H9 (cell line): ENCODE data around the gene RBMS3. TPM values are rescaled to one million over a fixed set of nuclear protein-coding genes. Genes with fewer than 3 reads are reported as not detected.

Source experiments
- DNase-seq: peaks from one replicate; pipeline ENCODE4 v3.0.0-alpha.2; 2017
- H2AFZ ChIP-seq: one replicate; pipeline ENCODE4 v1.6.1; 2013; ENCODE audit warnings: mild to moderate bottlenecking, low read length, control low read depth, moderate library complexity
- H2AK5ac ChIP-seq: 2 replicates; pipeline ENCODE4 v1.6.1; 2013; ENCODE audit warnings: low read length, control low read depth, mixed read lengths; ENCODE audit not compliant: insufficient read length
- H2BK120ac ChIP-seq: one replicate; pipeline ENCODE4 v1.6.1; 2013; ENCODE audit warnings: low read depth, mild to moderate bottlenecking, low read length, control low read depth, inconsistent platforms; ENCODE audit not compliant: poor library complexity, severe bottlenecking
- H2BK12ac ChIP-seq: 2 replicates; pipeline ENCODE4 v1.6.1; 2013; ENCODE audit warnings: low read length, control low read depth, mixed read lengths, low read depth; ENCODE audit not compliant: insufficient read length
- H2BK15ac ChIP-seq: 2 replicates; pipeline ENCODE4 v1.6.1; 2013; ENCODE audit warnings: low read depth, low read length, control low read depth
- H2BK20ac ChIP-seq: one replicate; pipeline ENCODE4 v1.6.1; 2013; ENCODE audit warnings: low read depth, mild to moderate bottlenecking, low read length, control low read depth, inconsistent platforms; ENCODE audit not compliant: poor library complexity, severe bottlenecking
- H2BK5ac ChIP-seq: 2 replicates; pipeline ENCODE4 v1.6.1; 2013; ENCODE audit warnings: low read length, control low read depth, mixed read lengths; ENCODE audit not compliant: insufficient read length
- H3K14ac ChIP-seq: 2 replicates; pipeline ENCODE4 v1.6.1; 2013; ENCODE audit warnings: low read length, control low read depth; ENCODE audit not compliant: insufficient read depth
- H3K18ac ChIP-seq: 2 replicates; pipeline ENCODE4 v1.6.1; 2013; ENCODE audit warnings: low read depth, mild to moderate bottlenecking, mixed read lengths, low read length, control low read depth; ENCODE audit not compliant: insufficient read length
- H3K23ac ChIP-seq: 2 replicates; pipeline ENCODE4 v1.6.1; 2013; ENCODE audit warnings: low read length, control low read depth, mixed read lengths, low read depth; ENCODE audit not compliant: insufficient read length
- H3K23me2 ChIP-seq: 2 replicates; pipeline ENCODE4 v1.6.1; 2013; ENCODE audit warnings: low read depth, mild to moderate bottlenecking, mixed read lengths, low read length, control low read depth; ENCODE audit not compliant: insufficient read length, poor library complexity, severe bottlenecking
- H3K27ac ChIP-seq: 2 replicates; pipeline ENCODE4 v1.5.1; 2013; ENCODE audit warnings: low read length, control low read depth, mixed read lengths, low read depth; ENCODE audit not compliant: insufficient read length
- H3K27me3 ChIP-seq: 2 replicates; pipeline ENCODE4 v1.6.1; 2013; ENCODE audit warnings: low read length, control low read depth, inconsistent platforms; ENCODE audit not compliant: insufficient read depth
- H3K4ac ChIP-seq: 2 replicates; pipeline ENCODE4 v1.6.1; 2013; ENCODE audit warnings: low read depth, mild to moderate bottlenecking, control low read depth, inconsistent platforms, low read length, moderate library complexity
- H3K4me1 ChIP-seq: 2 replicates; pipeline ENCODE4 v1.6.1; 2013; ENCODE audit warnings: low read length, control low read depth, inconsistent platforms; ENCODE audit not compliant: insufficient read depth
- H3K4me2 ChIP-seq: 2 replicates; pipeline ENCODE4 v1.6.1; 2013; ENCODE audit warnings: low read length, control low read depth, mixed read lengths; ENCODE audit not compliant: insufficient read length, insufficient read depth
- H3K56ac ChIP-seq: 2 replicates; pipeline ENCODE4 v1.6.1; 2013; ENCODE audit warnings: low read depth, mild to moderate bottlenecking, mixed read lengths, low read length, control low read depth; ENCODE audit not compliant: insufficient read length
- H3K79me1 ChIP-seq: 2 replicates; pipeline ENCODE4 v1.6.1; 2013; ENCODE audit warnings: low read depth, mild to moderate bottlenecking, moderate library complexity, low read length, control low read depth, inconsistent platforms; ENCODE audit not compliant: insufficient read depth, poor library complexity, severe bottlenecking
- H3K79me2 ChIP-seq: 2 replicates; pipeline ENCODE4 v1.6.1; 2013; ENCODE audit warnings: low read length, control low read depth, inconsistent platforms; ENCODE audit not compliant: insufficient read depth
- H3K9ac ChIP-seq: 2 replicates; pipeline ENCODE4 v1.6.1; 2013; ENCODE audit warnings: low read length, control low read depth, mixed read lengths; ENCODE audit not compliant: insufficient read length; ENCODE audit errors: extremely low read depth
- H3K9me3 ChIP-seq: one replicate; pipeline ENCODE4 v1.6.1; 2013; ENCODE audit warnings: low read depth, low read length, inconsistent platforms; ENCODE audit not compliant: control insufficient read depth
- H3T11ph ChIP-seq: one replicate; pipeline ENCODE4 v1.6.1; 2013; ENCODE audit warnings: mild to moderate bottlenecking, low read length, control low read depth, inconsistent platforms
- H4K20me1 ChIP-seq: one replicate; pipeline ENCODE4 v1.6.1; 2013; ENCODE audit not compliant: control insufficient read depth, insufficient read length, insufficient read depth
- H4K5ac ChIP-seq: 2 replicates; pipeline ENCODE4 v1.6.1; 2013; ENCODE audit warnings: low read depth, mild to moderate bottlenecking, mixed read lengths, low read length, control low read depth; ENCODE audit not compliant: insufficient read length
- H4K8ac ChIP-seq: replicated peaks from 2 replicates; pipeline ENCODE4 v1.6.1; 2013; ENCODE audit warnings: low read length, control low read depth, mixed read lengths, low read depth; ENCODE audit not compliant: insufficient read length
- H4K91ac ChIP-seq: 2 replicates; pipeline ENCODE4 v1.6.1; 2013; ENCODE audit warnings: low read depth, mild to moderate bottlenecking, moderate library complexity, mixed read lengths, low read length, control low read depth; ENCODE audit not compliant: insufficient read length
- H3K27ac Mint-ChIP-seq, 3 experiments: 2 replicates in 2 of 3; 3 replicates in 1 of 3; pipeline ENCODE4 v1.8.0; 2020 to 2021; ENCODE audit warnings: mixed read lengths in 3 of 3, mild to moderate bottlenecking in 1 of 3, moderate library complexity in 1 of 3
- H3K27me3 Mint-ChIP-seq: 2 replicates; pipeline ENCODE4 v1.8.0; 2021; ENCODE audit warnings: low read depth, mild to moderate bottlenecking, moderate library complexity, mixed read lengths
- H3K36me3 Mint-ChIP-seq, 3 experiments: 2 replicates in 2 of 3; 3 replicates in 1 of 3; pipeline ENCODE4 v1.8.0; 2020 to 2021; ENCODE audit warnings: low read depth in 3 of 3, mixed read lengths in 3 of 3; ENCODE audit not compliant: insufficient read depth in 1 of 3
- H3K4me1 Mint-ChIP-seq, 2 experiments: 2 replicates each; pipeline ENCODE4 v1.8.0; 2020; ENCODE audit warnings: mixed read lengths in 2 of 2
- H3K4me3 Mint-ChIP-seq, 2 experiments: 2 replicates in 1 of 2; 3 replicates in 1 of 2; pipeline ENCODE4 v1.8.0; 2020 to 2021; ENCODE audit warnings: mild to moderate bottlenecking in 2 of 2, mixed read lengths in 2 of 2, moderate library complexity in 1 of 2
- H3K9me3 Mint-ChIP-seq, 2 experiments: 2 replicates in 1 of 2; 3 replicates in 1 of 2; pipeline ENCODE4 v1.8.0; 2020; ENCODE audit warnings: mild to moderate bottlenecking in 2 of 2, mixed read lengths in 2 of 2, moderate library complexity in 1 of 2
- CTCF ChIP-seq: fragments of 200-600 bp; sonication (generic); conservative IDR thresholded peaks from 3 replicates; pipeline ENCODE4 v1.8.0; 2021; ENCODE audit warnings: antibody characterized with exemption, mild to moderate bottlenecking
- total RNA-seq: library from RNA; stranded (reverse); gene quantifications from 2 replicates; pipeline ENCODE4 v1.2.1, GENCODE V29; 2021

The RBMS3 gene
- total RNA-seq, 1 experiment from 2014 or later = 8.1 TPM

GRCh38 chr3:29475854-29476253 lies 195.0 kb downstream of the RBMS3 start:
- H3K23ac ChIP-seq = no peak overlapping the region
- H3K4me1 Mint-ChIP-seq = peaks cover 28 to 30% of the 10 kb centered on the region in 2 experiments
- H3K4me1 ChIP-seq = no peaks in the 10 kb centered on the region; the same call in 1 of the 2 replicates
- H2BK12ac ChIP-seq = no peak overlapping the region
- H4K20me1 ChIP-seq = no peaks in the 10 kb centered on the region
- no peak overlapping the region for H3K9ac ChIP-seq
- H3K4me2 ChIP-seq = no peak overlapping the region
- H3K79me2 ChIP-seq = no peaks in the 10 kb centered on the region
- no peak overlapping the region for H3K4ac ChIP-seq
- H3K27me3 ChIP-seq = no peaks in the 10 kb centered on the region
- H3T11ph ChIP-seq = no peak overlapping the region
- no peak overlapping the region for H4K5ac ChIP-seq
- H3K14ac ChIP-seq = no peak overlapping the region
- no peaks in the 10 kb centered on the region for H3K23me2 ChIP-seq
- peak overlapping the region; percentile 23 to 24; a peak in 2 of 5 replicates for H3K4me3 Mint-ChIP-seq
- peak overlapping the region; percentile 86 to 97 (median 96) for H3K27ac Mint-ChIP-seq
- H4K91ac ChIP-seq = no peak overlapping the region
- no peak overlapping the region for H2BK5ac ChIP-seq
- no peak overlapping the region for H2AK5ac ChIP-seq
- TF ChIP-seq CTCF = no peak
- no peak overlapping the region for H2BK20ac ChIP-seq
- peaks cover 0 to 2% (median 0%) of the 10 kb centered on the region in 3 experiments; a peak in 3 of 7 replicates for H3K36me3 Mint-ChIP-seq
- H3K27me3 Mint-ChIP-seq = no peaks in the 10 kb centered on the region
- no peak overlapping the region for H3K18ac ChIP-seq
- H3K9me3 Mint-ChIP-seq = no peaks in the 10 kb centered on the region
- H3K27ac ChIP-seq = peak overlapping the region; percentile 77
- H4K8ac ChIP-seq = no peak overlapping the region
- peak; percentile 80 for DNase-seq
- no peak overlapping the region for H2BK120ac ChIP-seq
- H3K9me3 ChIP-seq = no peaks in the 10 kb centered on the region
- no peak overlapping the region for H3K56ac ChIP-seq
- H2BK15ac ChIP-seq = no peak overlapping the region
- H3K79me1 ChIP-seq = no peaks in the 10 kb centered on the region
- no peak overlapping the region for H2AFZ ChIP-seq
